Endometrial microvascular endothelial cells (primary cell): ENCODE results near the gene RPS19BP1. TPM values are rescaled to one million over a fixed set of nuclear protein-coding genes. Genes with fewer than 3 reads are reported as not detected.

Source experiments
- in situ Hi-C: cut with HindIII; loops from 2 replicates; pipeline ENCODE4 v1.10.0; 2017; ENCODE audit warnings: low sequenced_read_pairs, low pct_unique_long_range_greater_than_20kb; ENCODE audit errors: inconsistent ontology term
- total RNA-seq: library from RNA; depleted of rRNA; stranded (reverse); fragments of >200 nt; gene quantifications from one replicate; pipeline ENCODE4 v1.2.3, GENCODE V29; 2015; ENCODE audit errors: inconsistent ontology term

RPS19BP1 gene
- total RNA-seq, 1 donor from 2014 or later: 107 TPM

GRCh38 chr22:39498368-39498767 is 34.2 kb downstream of the RPS19BP1 start:
- in situ Hi-C loops: no loop called here

- in situ Hi-C loops: no loop called here
Measured at GRCh38 chr22:39497429-39497828, 35.1 kb downstream of the RPS19BP1 start.

GRCh38 chr22:39496131-39496838 is 36.3 kb downstream of the RPS19BP1 start:
- in situ Hi-C loops: no loop called here

GRCh38 chr22:39494471-39495120 is 38.0 kb downstream of the RPS19BP1 start:
- in situ Hi-C loops: no loop called here

GRCh38 chr22:39493759-39494158 is 38.8 kb downstream of the RPS19BP1 start:
- in situ Hi-C loops: no loop called here

- in situ Hi-C loops: no loop called here
Measured at GRCh38 chr22:39492186-39492585, 40.4 kb downstream of the RPS19BP1 start.

- in situ Hi-C loops: no loop called here
Measured at GRCh38 chr22:39491696-39492095, 40.9 kb downstream of the RPS19BP1 start.

GRCh38 chr22:39490966-39491680 is 41.4 kb downstream of the RPS19BP1 start:
- in situ Hi-C loops: no loop called here

- in situ Hi-C loops: no loop called here
Measured at GRCh38 chr22:39490135-39490798, 42.3 kb downstream of the RPS19BP1 start.

GRCh38 chr22:39489094-39490068 is 43.2 kb downstream of the RPS19BP1 start:
- in situ Hi-C loops: no loop called here

- in situ Hi-C loops: no loop called here
Measured at GRCh38 chr22:39488563-39489083, 43.9 kb downstream of the RPS19BP1 start.

- in situ Hi-C loops: no loop called here
Measured at GRCh38 chr22:39487826-39488520, 44.6 kb downstream of the RPS19BP1 start.

GRCh38 chr22:39486951-39487825 is 45.4 kb downstream of the RPS19BP1 start:
- in situ Hi-C loops: no loop called here

GRCh38 chr22:39482768-39483167 is 49.8 kb downstream of the RPS19BP1 start:
- in situ Hi-C loops: no loop called here

GRCh38 chr22:39481595-39481994 is 51.0 kb downstream of the RPS19BP1 start:
- in situ Hi-C loops: no loop called here

GRCh38 chr22:39481054-39481453 is 51.5 kb downstream of the RPS19BP1 start:
- in situ Hi-C loops: no loop called here

- in situ Hi-C loops: no loop called here
Measured at GRCh38 chr22:39480557-39480956, 52.0 kb downstream of the RPS19BP1 start.
